Measurements from ENCODE around the gene LRRC47.
A peak's percentile ranks its signal among the peaks of the same experiment; 100 is the strongest.

Gene LRRC47

GRCh38 chr1:3735027-3735681 is 61.1 kb downstream of the LRRC47 start:
- peaks cover 7% of the 10 kb centered on the region for H3K4me1 ChIP-seq (ENCODE audit: insufficient read depth, low read length)
- no peaks in the 10 kb centered on the region for H3K9me3 ChIP-seq (ENCODE audit: insufficient read depth, low read depth, low read length)
- 93% methylated on average over 12 of the region's 12 CpGs for WGBS
- no peaks in the 10 kb centered on the region for H3K27me3 ChIP-seq (ENCODE audit: insufficient read depth, low read length)
- peaks cover 51% of the 10 kb centered on the region for H3K36me3 ChIP-seq (ENCODE audit: insufficient read depth, low read length)
- no peak overlapping the region for H3K27ac ChIP-seq (ENCODE audit: low read depth, low read length)
- H3K9ac ChIP-seq (ENCODE audit: low read depth, low read length), result no peak overlapping the region
- no peak overlapping the region for H3K4me3 ChIP-seq (ENCODE audit: low read length)

- no peaks in the 10 kb centered on the region for H3K9me3 ChIP-seq (ENCODE audit: insufficient read depth, low read depth, low read length)
Observed at GRCh38 chr1:3734602-3735001, 61.7 kb downstream of the LRRC47 start.

GRCh38 chr1:3733883-3734589 is 62.3 kb downstream of the LRRC47 start:
- Histone ChIP-seq H3K27me3 (ENCODE audit: insufficient read depth, low read length) (no peaks in the 10 kb centered on the region), H3K27ac (ENCODE audit: low read depth, low read length) (no peak overlapping the region)
- WGBS, result 91% methylated on average over 17 of the region's 17 CpGs

More at GRCh38 chr1:3734602-3735001, 61.7 kb downstream of the LRRC47 start:
- no peak overlapping the region for H3K9ac ChIP-seq (ENCODE audit: low read depth, low read length)
- H3K4me1 ChIP-seq (ENCODE audit: insufficient read depth, low read length), result peaks cover 7% of the 10 kb centered on the region
- H3K27me3 ChIP-seq (ENCODE audit: insufficient read depth, low read length), result no peaks in the 10 kb centered on the region
- H3K27ac ChIP-seq (ENCODE audit: low read depth, low read length), result no peak overlapping the region
- 96% methylated on average over 16 of the region's 16 CpGs for WGBS
- no peak overlapping the region for H3K4me3 ChIP-seq (ENCODE audit: low read length)
- H3K36me3 ChIP-seq (ENCODE audit: insufficient read depth, low read length), result peaks cover 46% of the 10 kb centered on the region

GRCh38 chr1:3733094-3733882 is 63.0 kb downstream of the LRRC47 start:
- H3K27me3 ChIP-seq (ENCODE audit: insufficient read depth, low read length), result no peaks in the 10 kb centered on the region
- H3K36me3 ChIP-seq (ENCODE audit: insufficient read depth, low read length), result peaks cover 32% of the 10 kb centered on the region
- H3K4me3 ChIP-seq (ENCODE audit: low read length), result peak overlapping the region; percentile 26
- peaks cover 7% of the 10 kb centered on the region for H3K4me1 ChIP-seq (ENCODE audit: insufficient read depth, low read length)
- 88% methylated on average over 29 of the region's 29 CpGs for WGBS
- H3K9ac ChIP-seq (ENCODE audit: low read depth, low read length), result peak overlapping the region; percentile 27; the same call in 1 of the 2 replicates
- H3K9me3 ChIP-seq (ENCODE audit: insufficient read depth, low read depth, low read length), result no peaks in the 10 kb centered on the region
- H3K27ac ChIP-seq (ENCODE audit: low read depth, low read length), result no peak overlapping the region

More at GRCh38 chr1:3733883-3734589, 62.3 kb downstream of the LRRC47 start:
- Histone ChIP-seq H3K9ac (ENCODE audit: low read depth, low read length) (no peak overlapping the region), H3K36me3 (ENCODE audit: insufficient read depth, low read length) (peaks cover 40% of the 10 kb centered on the region), H3K9me3 (ENCODE audit: insufficient read depth, low read depth, low read length) (no peaks in the 10 kb centered on the region), H3K4me3 (ENCODE audit: low read length) (no peak overlapping the region), H3K4me1 (ENCODE audit: insufficient read depth, low read length) (peaks cover 7% of the 10 kb centered on the region)

- Histone ChIP-seq H3K9ac (ENCODE audit: low read depth, low read length) (peak overlapping the region; percentile 27; the same call in 1 of the 2 replicates), H3K36me3 (ENCODE audit: insufficient read depth, low read length) (peaks cover 26% of the 10 kb centered on the region), H3K4me3 (ENCODE audit: low read length) (peak overlapping the region; percentile 26), H3K27me3 (ENCODE audit: insufficient read depth, low read length) (no peaks in the 10 kb centered on the region), H3K9me3 (ENCODE audit: insufficient read depth, low read depth, low read length) (no peaks in the 10 kb centered on the region), H3K4me1 (ENCODE audit: insufficient read depth, low read length) (peaks cover 7% of the 10 kb centered on the region), H3K27ac (ENCODE audit: low read depth, low read length) (no peak overlapping the region)
- WGBS, result 74% methylated on average over 37 of the region's 37 CpGs
Observed at GRCh38 chr1:3732434-3733093, 63.7 kb downstream of the LRRC47 start.

- Histone ChIP-seq H3K9ac (ENCODE audit: low read depth, low read length) (no peak overlapping the region), H3K4me1 (ENCODE audit: insufficient read depth, low read length) (peaks cover 7% of the 10 kb centered on the region), H3K36me3 (ENCODE audit: insufficient read depth, low read length) (peaks cover 19% of the 10 kb centered on the region), H3K4me3 (ENCODE audit: low read length) (no peak overlapping the region), H3K9me3 (ENCODE audit: insufficient read depth, low read depth, low read length) (no peaks in the 10 kb centered on the region), H3K27ac (ENCODE audit: low read depth, low read length) (no peak overlapping the region), H3K27me3 (ENCODE audit: insufficient read depth, low read length) (no peaks in the 10 kb centered on the region)
- WGBS, result 77% methylated on average over 25 of the region's 25 CpGs
Observed at GRCh38 chr1:3731583-3732433, 64.5 kb downstream of the LRRC47 start.

GRCh38 chr1:3730543-3731247 is 65.6 kb downstream of the LRRC47 start:
- Histone ChIP-seq H3K9me3 (ENCODE audit: insufficient read depth, low read depth, low read length) (no peaks in the 10 kb centered on the region), H3K4me3 (ENCODE audit: low read length) (no peak overlapping the region), H3K9ac (ENCODE audit: low read depth, low read length) (no peak overlapping the region), H3K36me3 (ENCODE audit: insufficient read depth, low read length) (peaks cover 8% of the 10 kb centered on the region), H3K27ac (ENCODE audit: low read depth, low read length) (no peak overlapping the region), H3K27me3 (ENCODE audit: insufficient read depth, low read length) (no peaks in the 10 kb centered on the region), H3K4me1 (ENCODE audit: insufficient read depth, low read length) (peaks cover 7% of the 10 kb centered on the region)
- 93% methylated on average over 25 of the region's 25 CpGs for WGBS

GRCh38 chr1:3729594-3730542 is 66.4 kb downstream of the LRRC47 start:
- 88% methylated on average over 32 of the region's 32 CpGs for WGBS
- no peak overlapping the region for H3K4me3 ChIP-seq (ENCODE audit: low read length)
- H3K4me1 ChIP-seq (ENCODE audit: insufficient read depth, low read length), result peaks cover 7% of the 10 kb centered on the region
- H3K27me3 ChIP-seq (ENCODE audit: insufficient read depth, low read length), result no peaks in the 10 kb centered on the region
- H3K27ac ChIP-seq (ENCODE audit: low read depth, low read length), result no peak overlapping the region
- no peak overlapping the region for H3K9ac ChIP-seq (ENCODE audit: low read depth, low read length)
- H3K9me3 ChIP-seq (ENCODE audit: insufficient read depth, low read depth, low read length), result no peaks in the 10 kb centered on the region
- 0 out of 2 replicates have a peak, but pooled peaks cover 5% of the 10 kb centered on the region for H3K36me3 ChIP-seq (ENCODE audit: insufficient read depth, low read length)
